Vagina (tissue), 2 donors: ENCODE data around the gene DHRSX.

Experiments used
- POLR2A ChIP-seq, 2 donors: fragments of 450-650 bp; IDR thresholded peaks; one replicate each; pipeline ENCODE4 v1.6.1; 2017; ENCODE audit warnings: antibody characterized with exemption in 2 of 2, mild to moderate bottlenecking in 2 of 2, moderate library complexity in 2 of 2
- POLR2AphosphoS5 ChIP-seq, 2 donors: sonication (generic); formaldehyde crosslinking; IDR thresholded peaks; one replicate each; pipeline ENCODE4 v1.9.0; 2017; ENCODE audit warnings: antibody characterized with exemption in 2 of 2, mild to moderate bottlenecking in 2 of 2, low read depth in 1 of 2; ENCODE audit not compliant: insufficient read depth in 1 of 2
- TF ChIP-seq, protein P1 (sequence below), 3 experiments: fragments of 450-650 bp in 2 of 3; fragments of 200-600 bp in 1 of 3; sonication (generic) in 1 of 3; IDR thresholded peaks; one replicate each; pipeline ENCODE4 v1.5.1; 2017 to 2019; ENCODE audit warnings: antibody characterized with exemption in 3 of 3, mild to moderate bottlenecking in 2 of 3, moderate library complexity in 2 of 3

- TF ChIP-seq, protein P1, sequence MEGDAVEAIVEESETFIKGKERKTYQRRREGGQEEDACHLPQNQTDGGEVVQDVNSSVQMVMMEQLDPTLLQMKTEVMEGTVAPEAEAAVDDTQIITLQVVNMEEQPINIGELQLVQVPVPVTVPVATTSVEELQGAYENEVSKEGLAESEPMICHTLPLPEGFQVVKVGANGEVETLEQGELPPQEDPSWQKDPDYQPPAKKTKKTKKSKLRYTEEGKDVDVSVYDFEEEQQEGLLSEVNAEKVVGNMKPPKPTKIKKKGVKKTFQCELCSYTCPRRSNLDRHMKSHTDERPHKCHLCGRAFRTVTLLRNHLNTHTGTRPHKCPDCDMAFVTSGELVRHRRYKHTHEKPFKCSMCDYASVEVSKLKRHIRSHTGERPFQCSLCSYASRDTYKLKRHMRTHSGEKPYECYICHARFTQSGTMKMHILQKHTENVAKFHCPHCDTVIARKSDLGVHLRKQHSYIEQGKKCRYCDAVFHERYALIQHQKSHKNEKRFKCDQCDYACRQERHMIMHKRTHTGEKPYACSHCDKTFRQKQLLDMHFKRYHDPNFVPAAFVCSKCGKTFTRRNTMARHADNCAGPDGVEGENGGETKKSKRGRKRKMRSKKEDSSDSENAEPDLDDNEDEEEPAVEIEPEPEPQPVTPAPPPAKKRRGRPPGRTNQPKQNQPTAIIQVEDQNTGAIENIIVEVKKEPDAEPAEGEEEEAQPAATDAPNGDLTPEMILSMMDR (IDR thresholded peaks at IDR 0.05), result no peak
- TF ChIP-seq POLR2AphosphoS5 (IDR thresholded peaks at IDR 0.05; ENCODE audit: insufficient read depth in 1 of 2, low read depth in 1 of 2), result no peak
- TF ChIP-seq POLR2A (IDR thresholded peaks at IDR 0.05), result no peak
These were observed 218.2 kb downstream of the DHRSX start for GRCh38 chrX:2282490-2283090.
